ENCODE measurements around the gene EXOC7.

The EXOC7 gene

GRCh38 chr17:76103274-76104139 lies at the start of gene EXOC7:
EXOC7 (minus strand) TSS chr17:76103787; CDS start chr17:76103692, 95 bp downstream.
- TF ChIP-seq CTCF (IDR thresholded peaks at IDR 0.05; ENCODE audit: low read depth, low read length, missing control alignments), result no peak
- peak; percentile 64 for DNase-seq (ENCODE audit: extremely low read depth, low read depth)
- peak within 1 kb of the TSS; percentile 81 for H3K4me3 ChIP-seq (replicated peaks; ENCODE audit: low read depth, low read length)

GRCh38 chr17:76153202-76153601 lies 49.6 kb upstream of the EXOC7 start:
- no peak for TF ChIP-seq CTCF (IDR thresholded peaks at IDR 0.05; ENCODE audit: low read depth, low read length, missing control alignments)
- no peak for DNase-seq (ENCODE audit: extremely low read depth, low read depth)
- H3K4me3 ChIP-seq (replicated peaks; ENCODE audit: low read depth, low read length), result no peak overlapping the region

- H3K4me3 ChIP-seq (replicated peaks; ENCODE audit: low read depth, low read length), result no peak overlapping the region
- no peak for DNase-seq (ENCODE audit: extremely low read depth, low read depth)
- TF ChIP-seq CTCF (IDR thresholded peaks at IDR 0.05; ENCODE audit: low read depth, low read length, missing control alignments), result no peak
Measured at GRCh38 chr17:76152591-76152990, 49.0 kb upstream of the EXOC7 start.

GRCh38 chr17:76151896-76152454 lies 48.4 kb upstream of the EXOC7 start:
- DNase-seq (ENCODE audit: extremely low read depth, low read depth), result no peak
- no peak for TF ChIP-seq CTCF (IDR thresholded peaks at IDR 0.05; ENCODE audit: low read depth, low read length, missing control alignments)
- no peak overlapping the region for H3K4me3 ChIP-seq (replicated peaks; ENCODE audit: low read depth, low read length)

GRCh38 chr17:76150712-76151622 lies 47.4 kb upstream of the EXOC7 start:
- no peak overlapping the region for H3K4me3 ChIP-seq (replicated peaks; ENCODE audit: low read depth, low read length)
- no peak for TF ChIP-seq CTCF (IDR thresholded peaks at IDR 0.05; ENCODE audit: low read depth, low read length, missing control alignments)
- no peak for DNase-seq (ENCODE audit: extremely low read depth, low read depth)

- no peak for TF ChIP-seq CTCF (IDR thresholded peaks at IDR 0.05; ENCODE audit: low read depth, low read length, missing control alignments)
- H3K4me3 ChIP-seq (replicated peaks; ENCODE audit: low read depth, low read length), result no peak overlapping the region
- no peak for DNase-seq (ENCODE audit: extremely low read depth, low read depth)
Measured at GRCh38 chr17:76149214-76149613, 45.6 kb upstream of the EXOC7 start.
